Measurements from ENCODE around the gene MINAR1.

The MINAR1 gene

DNA sequence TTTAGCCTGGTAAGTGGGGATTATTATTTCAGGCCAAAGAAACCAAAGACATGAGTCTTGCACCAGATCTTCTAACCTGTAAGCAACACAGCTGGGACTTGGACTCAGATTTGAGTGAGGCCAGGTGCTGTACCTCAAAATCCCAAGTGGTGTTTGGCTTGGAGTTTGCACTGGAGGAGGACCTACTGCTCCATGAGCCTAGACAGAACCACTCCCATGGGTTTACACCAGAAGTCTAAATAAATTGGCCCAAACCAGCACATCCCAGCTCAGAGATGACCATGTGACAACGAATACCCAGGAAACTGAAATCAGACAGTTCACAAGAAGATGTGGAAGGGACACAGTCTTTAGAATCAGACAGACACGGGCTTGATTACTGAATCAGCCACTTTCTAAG, 47.5 kb downstream of the MINAR1 start:
- no peak overlapping the region for H3K4me3 ChIP-seq (replicated peaks; ENCODE audit: low read depth, low read length)
- DNase-seq (ENCODE audit: low read depth): no peak
- TF ChIP-seq CTCF (IDR thresholded peaks at IDR 0.05; ENCODE audit: low read length, missing control alignments): no peak

DNA sequence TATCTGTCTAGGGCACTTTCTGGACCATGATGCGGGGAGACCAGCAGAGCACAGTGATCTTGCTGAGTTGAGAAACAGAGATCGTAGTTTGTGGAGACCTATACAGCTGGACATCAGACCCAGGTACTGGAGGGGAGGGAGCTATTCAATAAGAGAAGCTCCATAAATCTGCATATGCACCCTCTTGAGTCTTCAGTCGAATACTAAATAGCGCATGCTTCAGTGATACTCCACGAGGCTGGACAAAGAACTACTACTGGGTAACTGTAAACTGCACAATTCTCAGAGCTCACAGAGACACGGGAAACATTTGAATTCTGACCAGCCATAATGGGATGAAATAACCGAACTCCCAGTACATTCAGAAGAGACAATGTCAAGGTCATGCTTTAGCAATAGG, 49.7 kb downstream of the MINAR1 start:
- DNase-seq (ENCODE audit: low read depth): no peak
- no peak overlapping the region for H3K4me3 ChIP-seq (replicated peaks; ENCODE audit: low read depth, low read length)
- TF ChIP-seq CTCF (IDR thresholded peaks at IDR 0.05; ENCODE audit: low read length, missing control alignments): no peak

All from fibroblast of pulmonary artery (primary cell).